ENCODE data around the gene PRKAG2. TPM values are rescaled to one million over a fixed set of nuclear protein-coding genes. Genes with fewer than 3 reads are reported as not detected.

PRKAG2 gene
- total and polyA plus RNA-seq, 2 experiments from 2014 or later: 17.0 to 19.5 TPM

GRCh38 chr7:151795168-151795811, 81.6 kb downstream of the PRKAG2 start:
- H3K4me2 ChIP-seq (ENCODE audit: unreplicated experiment): no peak overlapping the region
- H3K27ac ChIP-seq: no peak overlapping the region
- no peak for DNase-seq
- no peaks in the 10 kb centered on the region for H4K20me1 ChIP-seq (ENCODE audit: insufficient read depth)
- no peaks in the 10 kb centered on the region for H3K79me2 ChIP-seq (ENCODE audit: insufficient read depth)
- no peaks in the 10 kb centered on the region for H3K27me3 ChIP-seq (replicated peaks; ENCODE audit: insufficient read depth)
- no peaks in the 10 kb centered on the region for H3K36me3 ChIP-seq (ENCODE audit: low read depth)
- WGBS, 2 experiments (ENCODE audit: low coverage in 1 of 2, low lambda C conversion rate in 2 of 2, missing lambda C conversion rate in 2 of 2): 92 to 95% methylated on average over 20 of the region's 20 CpGs
- H3F3A ChIP-seq (ENCODE audit: insufficient read depth): peaks cover 12% of the 10 kb centered on the region; the same call in 1 of the 2 replicates
- H3K9me3 ChIP-seq (ENCODE audit: low read depth): no peaks in the 10 kb centered on the region
- TF ChIP-seq EZH2 (IDR thresholded peaks at IDR 0.05; ENCODE audit: insufficient read depth, poor library complexity, severe bottlenecking): no peak
- no peak overlapping the region for H2AFZ ChIP-seq
- in situ Hi-C loops (cut with MboI): no loop called here
- no peak overlapping the region for H3K9ac ChIP-seq
- no peaks in the 10 kb centered on the region for H3K9me2 ChIP-seq (ENCODE audit: insufficient read depth)
- peaks cover 23% of the 10 kb centered on the region for H3K4me1 ChIP-seq (ENCODE audit: insufficient read depth)
- no peak overlapping the region for H3K4me3 ChIP-seq

- no peaks in the 10 kb centered on the region for H4K20me1 ChIP-seq (ENCODE audit: insufficient read depth)
- peaks cover 23% of the 10 kb centered on the region for H3K4me1 ChIP-seq (ENCODE audit: insufficient read depth)
- no peaks in the 10 kb centered on the region for H3K79me2 ChIP-seq (ENCODE audit: insufficient read depth)
- TF ChIP-seq EZH2phosphoT487 (IDR thresholded peaks at IDR 0.05; ENCODE audit: insufficient read depth, low read depth) (no peak), EZH2 (IDR thresholded peaks at IDR 0.05; ENCODE audit: insufficient read depth, poor library complexity, severe bottlenecking) (no peak)
- in situ Hi-C loops (cut with MboI): no loop called here
- no peak overlapping the region for H3K4me2 ChIP-seq (ENCODE audit: unreplicated experiment)
- H3K27ac ChIP-seq: no peak overlapping the region
- no peaks in the 10 kb centered on the region for H3K36me3 ChIP-seq (ENCODE audit: low read depth)
- H2AFZ ChIP-seq: no peak overlapping the region
- H3K27me3 ChIP-seq (replicated peaks; ENCODE audit: insufficient read depth): no peaks in the 10 kb centered on the region
- peak; percentile 47 for DNase-seq
- H3K9me2 ChIP-seq (ENCODE audit: insufficient read depth): no peaks in the 10 kb centered on the region
- no peak overlapping the region for H3K9ac ChIP-seq
- H3K4me3 ChIP-seq: no peak overlapping the region
- WGBS, 2 experiments (ENCODE audit: low coverage in 1 of 2, low lambda C conversion rate in 2 of 2, missing lambda C conversion rate in 2 of 2): 65 to 77% methylated on average over 15 to 16 of the region's 16 CpGs
- H3F3A ChIP-seq (ENCODE audit: insufficient read depth): peaks cover 12% of the 10 kb centered on the region; the same call in 1 of the 2 replicates
- H3K9me3 ChIP-seq (ENCODE audit: low read depth): no peaks in the 10 kb centered on the region
These were observed 82.3 kb downstream of the PRKAG2 start for GRCh38 chr7:151794508-151795167.

- no peaks in the 10 kb centered on the region for H4K20me1 ChIP-seq (ENCODE audit: insufficient read depth)
- no peaks in the 10 kb centered on the region for H3K36me3 ChIP-seq (ENCODE audit: low read depth)
- peaks cover 12% of the 10 kb centered on the region; the same call in 1 of the 2 replicates for H3F3A ChIP-seq (ENCODE audit: insufficient read depth)
- H3K27me3 ChIP-seq (replicated peaks; ENCODE audit: insufficient read depth): no peaks in the 10 kb centered on the region
- in situ Hi-C loops (cut with MboI): no loop called here
- no peaks in the 10 kb centered on the region for H3K79me2 ChIP-seq (ENCODE audit: insufficient read depth)
- H3K9me3 ChIP-seq (ENCODE audit: low read depth): no peaks in the 10 kb centered on the region
- no peak overlapping the region for H2AFZ ChIP-seq
- H3K4me3 ChIP-seq: no peak overlapping the region
- H3K4me1 ChIP-seq (ENCODE audit: insufficient read depth): peaks cover 23% of the 10 kb centered on the region
- no peak overlapping the region for H3K27ac ChIP-seq
- TF ChIP-seq EZH2 (IDR thresholded peaks at IDR 0.05; ENCODE audit: insufficient read depth, poor library complexity, severe bottlenecking) (no peak), EZH2phosphoT487 (IDR thresholded peaks at IDR 0.05; ENCODE audit: insufficient read depth, low read depth) (no peak)
- H3K4me2 ChIP-seq (ENCODE audit: unreplicated experiment): no peak overlapping the region
- no peak for DNase-seq
- no peaks in the 10 kb centered on the region for H3K9me2 ChIP-seq (ENCODE audit: insufficient read depth)
- H3K9ac ChIP-seq: no peak overlapping the region
- WGBS, 2 experiments (ENCODE audit: low coverage in 1 of 2, low lambda C conversion rate in 2 of 2, missing lambda C conversion rate in 2 of 2): 79 to 83% methylated on average over 18 of the region's 18 CpGs
These were observed 82.9 kb downstream of the PRKAG2 start for GRCh38 chr7:151793991-151794507.

- in situ Hi-C loops (cut with MboI): no loop called here
- H3K36me3 ChIP-seq (ENCODE audit: low read depth): no peaks in the 10 kb centered on the region
- peak; percentile 40 for DNase-seq
- H3K9ac ChIP-seq: no peak overlapping the region
- peaks cover 23% of the 10 kb centered on the region for H3K4me1 ChIP-seq (ENCODE audit: insufficient read depth)
- no peak overlapping the region for H2AFZ ChIP-seq
- peaks cover 12% of the 10 kb centered on the region; the same call in 1 of the 2 replicates for H3F3A ChIP-seq (ENCODE audit: insufficient read depth)
- WGBS, 2 experiments (ENCODE audit: low coverage in 1 of 2, low lambda C conversion rate in 2 of 2, missing lambda C conversion rate in 2 of 2): 64 to 66% methylated on average over 14 of the region's 14 CpGs
- H3K9me2 ChIP-seq (ENCODE audit: insufficient read depth): no peaks in the 10 kb centered on the region
- no peaks in the 10 kb centered on the region for H3K9me3 ChIP-seq (ENCODE audit: low read depth)
- no peaks in the 10 kb centered on the region for H4K20me1 ChIP-seq (ENCODE audit: insufficient read depth)
- TF ChIP-seq EZH2 (IDR thresholded peaks at IDR 0.05; ENCODE audit: insufficient read depth, poor library complexity, severe bottlenecking): no peak
- TF ChIP-seq EZH2phosphoT487 (IDR thresholded peaks at IDR 0.05; ENCODE audit: insufficient read depth, low read depth): no peak
- no peak overlapping the region for H3K4me3 ChIP-seq
- H3K79me2 ChIP-seq (ENCODE audit: insufficient read depth): no peaks in the 10 kb centered on the region
- H3K27ac ChIP-seq: no peak overlapping the region
- H3K4me2 ChIP-seq (ENCODE audit: unreplicated experiment): no peak overlapping the region
- H3K27me3 ChIP-seq (replicated peaks; ENCODE audit: insufficient read depth): peaks cover under 1% of the 10 kb centered on the region; the same call in 1 of the 2 replicates
These were observed 83.4 kb downstream of the PRKAG2 start for GRCh38 chr7:151793531-151793951.
